ENCODE results near the gene RNU4-1.

The RNU4-1 gene

GRCh38 chr12:120287491-120287890, 5.5 kb downstream of the RNU4-1 start:
- TF ChIP-seq, protein P1, sequence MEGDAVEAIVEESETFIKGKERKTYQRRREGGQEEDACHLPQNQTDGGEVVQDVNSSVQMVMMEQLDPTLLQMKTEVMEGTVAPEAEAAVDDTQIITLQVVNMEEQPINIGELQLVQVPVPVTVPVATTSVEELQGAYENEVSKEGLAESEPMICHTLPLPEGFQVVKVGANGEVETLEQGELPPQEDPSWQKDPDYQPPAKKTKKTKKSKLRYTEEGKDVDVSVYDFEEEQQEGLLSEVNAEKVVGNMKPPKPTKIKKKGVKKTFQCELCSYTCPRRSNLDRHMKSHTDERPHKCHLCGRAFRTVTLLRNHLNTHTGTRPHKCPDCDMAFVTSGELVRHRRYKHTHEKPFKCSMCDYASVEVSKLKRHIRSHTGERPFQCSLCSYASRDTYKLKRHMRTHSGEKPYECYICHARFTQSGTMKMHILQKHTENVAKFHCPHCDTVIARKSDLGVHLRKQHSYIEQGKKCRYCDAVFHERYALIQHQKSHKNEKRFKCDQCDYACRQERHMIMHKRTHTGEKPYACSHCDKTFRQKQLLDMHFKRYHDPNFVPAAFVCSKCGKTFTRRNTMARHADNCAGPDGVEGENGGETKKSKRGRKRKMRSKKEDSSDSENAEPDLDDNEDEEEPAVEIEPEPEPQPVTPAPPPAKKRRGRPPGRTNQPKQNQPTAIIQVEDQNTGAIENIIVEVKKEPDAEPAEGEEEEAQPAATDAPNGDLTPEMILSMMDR (IDR thresholded peaks at IDR 0.05) = no peak
- TF ChIP-seq ZFX (IDR thresholded peaks at IDR 0.05; ENCODE audit: borderline replicate concordance) = no peak
- no peak overlapping the region for H3K27ac ChIP-seq

DNA sequence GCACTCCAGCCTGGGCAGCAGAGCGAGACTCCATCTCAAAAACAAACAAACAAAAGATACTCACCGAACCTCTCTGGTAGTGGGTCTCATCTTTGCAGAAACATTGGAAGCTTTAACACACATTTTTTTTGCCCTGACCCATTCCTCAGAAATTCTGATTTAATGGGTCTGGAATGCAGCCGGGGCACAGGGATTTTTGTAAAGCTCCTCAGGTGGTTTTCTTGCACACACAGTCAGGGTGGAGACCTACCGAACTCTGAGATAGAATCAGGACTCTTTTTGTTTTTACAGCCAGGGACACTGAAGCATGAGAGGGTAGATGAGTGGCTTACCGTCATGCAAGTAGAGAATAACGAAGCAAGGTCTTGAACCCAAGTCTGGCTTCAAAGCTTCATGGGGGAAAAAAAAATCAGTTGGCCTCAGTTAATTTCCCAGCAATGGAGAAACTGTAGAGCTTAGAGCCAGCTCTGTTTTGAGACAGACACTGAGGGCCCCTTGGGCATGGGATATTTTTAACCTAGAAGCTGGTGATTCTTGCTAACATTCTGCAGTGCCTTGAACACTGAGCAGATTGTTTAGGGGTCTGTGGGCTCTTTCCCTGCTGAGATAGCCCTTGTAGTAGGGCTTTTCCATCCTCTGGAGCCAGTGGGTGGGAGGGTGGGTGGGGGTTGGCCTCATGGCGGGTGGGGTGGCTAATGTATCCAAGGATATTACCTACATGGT, 6.1 kb downstream of the RNU4-1 start:
- no peak for TF ChIP-seq ZFX (IDR thresholded peaks at IDR 0.05; ENCODE audit: borderline replicate concordance)
- TF ChIP-seq, protein P1 (IDR thresholded peaks at IDR 0.05) = no peak
- no peak overlapping the region for H3K27ac ChIP-seq

GRCh38 chr12:120284381-120284780, 8.7 kb downstream of the RNU4-1 start:
- no peak for TF ChIP-seq ZFX (IDR thresholded peaks at IDR 0.05; ENCODE audit: borderline replicate concordance)
- TF ChIP-seq, protein P1 (IDR thresholded peaks at IDR 0.05) = no peak
- H3K27ac ChIP-seq = no peak overlapping the region

DNA sequence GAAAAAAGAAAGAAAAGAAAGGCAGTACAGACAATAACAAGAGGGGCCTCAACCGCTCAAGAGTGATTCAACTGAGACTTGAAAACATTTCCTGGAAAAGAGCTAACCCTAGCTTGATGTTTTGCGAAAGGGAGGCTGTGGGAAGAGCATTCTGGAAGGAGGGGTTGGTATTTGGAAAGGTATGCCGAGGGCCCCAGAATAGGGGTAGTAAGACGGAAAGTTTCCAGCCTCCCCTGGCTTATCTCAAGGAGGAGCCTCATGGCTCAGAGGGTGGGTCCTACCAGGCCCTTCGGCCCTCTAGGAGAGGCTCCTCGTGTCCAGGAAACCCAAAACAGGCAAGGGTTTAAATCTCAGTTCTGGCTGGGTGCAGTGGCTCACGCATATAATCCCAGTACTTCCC, 9.7 kb downstream of the RNU4-1 start:
- TF ChIP-seq, protein P1 (IDR thresholded peaks at IDR 0.05) = no peak
- TF ChIP-seq ZFX (IDR thresholded peaks at IDR 0.05; ENCODE audit: borderline replicate concordance) = no peak
- no peak overlapping the region for H3K27ac ChIP-seq

DNA sequence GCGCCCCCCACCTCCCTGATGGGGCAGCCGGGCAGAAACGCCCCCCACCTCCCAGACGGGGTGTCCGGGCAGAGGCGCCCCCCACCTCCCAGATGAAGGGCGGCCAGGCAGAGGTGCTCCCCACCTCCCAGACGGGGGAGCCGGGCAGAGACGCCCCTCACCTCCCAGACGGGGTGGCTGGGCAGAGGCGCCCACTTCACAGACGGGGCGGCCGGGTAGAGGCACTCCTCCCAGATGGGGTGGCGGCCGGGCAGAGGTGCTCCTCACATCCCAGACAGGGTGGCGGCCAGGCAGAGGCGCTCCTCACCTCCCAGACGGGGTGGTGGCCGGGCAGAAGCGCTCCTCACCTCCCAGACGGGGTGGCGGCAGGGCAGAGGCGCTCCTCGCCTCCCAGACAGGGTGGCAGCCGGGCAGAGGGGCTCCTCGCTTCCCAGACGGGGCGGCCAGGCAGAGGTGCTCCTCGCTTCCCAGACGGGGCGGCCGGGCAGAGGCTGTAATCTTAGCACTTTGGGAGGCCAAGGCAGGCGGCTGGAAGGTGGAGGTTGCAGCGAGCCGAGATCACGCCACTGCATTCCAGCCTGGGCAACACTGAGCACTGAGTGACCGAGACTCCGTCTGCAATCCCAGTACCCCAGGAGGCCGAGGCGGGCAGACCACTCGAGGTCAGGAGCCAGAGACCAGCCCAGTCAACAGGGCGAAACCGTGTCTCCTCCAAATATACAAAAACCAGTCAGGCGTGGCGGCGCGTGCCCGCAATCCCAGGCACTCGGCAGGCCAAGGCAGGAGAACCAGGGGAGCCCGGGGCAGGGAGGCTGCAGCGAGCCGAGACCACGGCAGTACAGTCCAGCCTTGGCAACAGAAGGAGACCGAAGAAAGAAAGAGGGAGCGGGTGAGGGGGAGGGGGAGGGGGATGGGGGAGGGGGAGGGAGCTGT, 14.6 kb downstream of the RNU4-1 start:
- H3K27ac ChIP-seq = no peak overlapping the region
- TF ChIP-seq ZFX (IDR thresholded peaks at IDR 0.05; ENCODE audit: borderline replicate concordance) = no peak
- TF ChIP-seq, protein P1 (IDR thresholded peaks at IDR 0.05) = no peak

DNA sequence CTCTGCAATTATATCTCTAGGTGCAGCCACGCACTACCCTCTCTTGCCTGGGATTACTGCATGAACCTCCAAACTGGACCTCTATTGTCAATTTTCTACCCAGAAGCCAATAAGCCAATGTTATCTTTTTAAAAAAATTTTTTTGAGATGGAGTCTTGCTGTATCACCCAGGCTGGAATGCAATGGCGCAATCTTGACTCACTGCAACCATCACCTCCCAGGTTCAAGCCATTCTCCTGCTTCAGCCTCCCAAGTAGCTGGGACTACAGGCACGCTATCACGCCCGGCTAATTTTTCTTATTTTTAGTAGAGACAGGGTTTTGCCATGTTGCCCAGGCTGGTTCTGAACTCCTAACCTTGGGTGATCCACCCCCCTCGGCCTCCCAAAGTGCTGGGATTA, 16.3 kb downstream of the RNU4-1 start:
- no peak overlapping the region for H3K27ac ChIP-seq
- TF ChIP-seq, protein P1 (IDR thresholded peaks at IDR 0.05) = no peak
- TF ChIP-seq ZFX (IDR thresholded peaks at IDR 0.05; ENCODE audit: borderline replicate concordance) = no peak

DNA sequence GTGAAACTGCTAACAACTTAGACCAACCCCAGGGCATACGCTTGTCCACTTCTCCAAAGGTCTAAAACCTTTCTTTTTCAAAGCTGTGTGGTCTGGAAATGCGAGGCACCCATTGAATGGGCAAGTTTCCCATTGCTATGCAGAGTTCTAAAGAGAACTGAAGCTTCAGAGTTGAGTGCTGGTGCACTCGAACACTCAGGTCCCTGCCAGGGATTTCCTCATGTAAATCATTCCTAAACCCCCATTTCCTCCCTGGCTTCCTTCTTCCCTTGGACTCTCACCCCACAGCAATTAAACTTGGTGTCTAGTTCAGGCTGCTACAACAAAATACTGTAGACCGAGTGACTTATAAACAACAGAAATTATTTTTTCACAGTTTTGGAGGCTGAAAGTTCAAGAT, 25.3 kb downstream of the RNU4-1 start:
- TF ChIP-seq ZFX (IDR thresholded peaks at IDR 0.05; ENCODE audit: borderline replicate concordance) = no peak
- TF ChIP-seq, protein P1 (IDR thresholded peaks at IDR 0.05) = no peak
- no peak overlapping the region for H3K27ac ChIP-seq

Data from 22Rv1 (cell line).